Measurements from ENCODE around the gene TSLP.

TSLP gene

DNA sequence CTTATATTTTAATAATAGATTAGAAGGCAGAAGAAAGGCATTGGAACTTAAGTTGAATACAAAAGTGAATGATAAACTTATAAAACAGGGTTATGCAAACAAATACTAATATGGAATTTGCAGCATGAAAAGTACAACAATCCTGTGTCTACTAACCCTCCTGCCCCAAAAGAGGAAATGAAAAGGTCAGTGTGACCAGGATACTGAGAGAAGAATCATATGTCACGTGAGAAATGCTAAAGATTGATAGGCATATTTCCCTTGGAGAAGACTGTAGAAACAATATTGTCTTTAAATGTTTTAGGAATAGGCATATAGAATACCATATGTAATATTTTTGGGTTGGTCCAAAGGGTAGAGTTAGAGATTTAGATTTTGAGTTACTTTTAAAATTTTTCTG lies 24.5 kb downstream of the TSLP start:
- no peak for DNase-seq (ENCODE audit: low read depth in 2 of 2)

DNA sequence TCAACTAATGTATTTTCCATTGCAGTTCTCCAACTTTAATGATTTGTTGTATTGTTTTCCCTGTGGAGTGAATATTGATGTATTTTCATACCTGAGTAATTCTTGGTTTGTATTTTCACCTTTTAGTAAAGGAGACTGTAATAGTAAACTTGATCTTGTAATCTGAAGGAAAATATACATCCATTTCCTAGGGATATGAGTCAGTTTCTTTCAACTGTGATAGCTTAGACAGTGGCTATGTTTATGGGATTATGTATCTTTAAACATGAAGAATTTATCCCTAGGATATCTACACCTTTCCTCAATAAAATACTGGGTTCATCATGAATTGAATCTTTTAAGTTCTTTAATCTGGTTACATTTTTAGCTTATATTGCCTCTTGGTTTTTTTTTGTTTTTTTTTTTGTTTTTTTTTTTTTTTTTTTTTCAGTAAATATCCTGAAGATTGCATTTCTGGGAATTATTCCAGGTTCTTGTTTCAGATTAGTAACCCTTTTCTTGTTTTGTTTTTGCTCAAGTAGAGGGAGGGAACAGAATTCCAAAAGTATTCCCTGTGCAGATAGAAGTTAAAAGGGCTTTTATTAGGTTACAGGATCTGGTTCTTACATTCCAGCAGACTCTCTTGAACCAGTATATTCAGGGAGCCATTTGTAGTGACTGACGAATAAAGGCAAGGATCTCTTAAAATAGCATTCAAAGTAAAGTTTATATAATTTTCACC lies 27.7 kb downstream of the TSLP start:
- DNase-seq (ENCODE audit: low read depth in 2 of 2): no peak

DNA sequence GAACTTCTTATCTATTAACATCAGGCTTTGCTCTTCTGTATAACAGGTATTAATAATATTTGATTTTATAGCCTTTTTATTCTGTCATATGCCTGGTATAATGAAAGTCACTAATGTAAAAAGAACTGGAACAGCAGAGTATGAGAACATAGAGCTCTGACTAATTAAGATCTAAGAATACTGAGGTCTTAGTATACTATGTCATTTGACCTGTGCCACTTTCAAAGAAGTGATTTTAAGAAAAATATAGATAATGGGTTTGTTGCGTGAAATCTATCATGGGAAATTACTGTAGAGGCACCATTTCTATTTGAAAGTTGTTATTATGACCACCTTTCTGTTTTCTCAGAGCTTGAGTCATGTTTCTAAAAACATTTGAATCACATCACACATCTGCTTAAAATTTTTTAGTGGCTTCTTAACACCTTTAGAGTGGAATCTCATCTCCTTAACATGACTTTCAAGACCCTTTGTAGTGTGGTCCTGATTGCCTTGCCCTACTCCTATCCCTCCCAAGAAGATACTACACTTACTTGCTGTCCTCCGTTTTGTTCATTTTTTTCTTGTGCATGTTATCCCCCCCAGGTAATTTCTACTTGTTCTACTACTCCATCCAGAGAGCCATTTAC lies 34.9 kb downstream of the TSLP start:
- DNase-seq (ENCODE audit: low read depth in 2 of 2): no peak

- no peak for DNase-seq (ENCODE audit: low read depth in 2 of 2)
Observed at GRCh38 chr5:111107371-111107770, 35.9 kb downstream of the TSLP start.

DNA sequence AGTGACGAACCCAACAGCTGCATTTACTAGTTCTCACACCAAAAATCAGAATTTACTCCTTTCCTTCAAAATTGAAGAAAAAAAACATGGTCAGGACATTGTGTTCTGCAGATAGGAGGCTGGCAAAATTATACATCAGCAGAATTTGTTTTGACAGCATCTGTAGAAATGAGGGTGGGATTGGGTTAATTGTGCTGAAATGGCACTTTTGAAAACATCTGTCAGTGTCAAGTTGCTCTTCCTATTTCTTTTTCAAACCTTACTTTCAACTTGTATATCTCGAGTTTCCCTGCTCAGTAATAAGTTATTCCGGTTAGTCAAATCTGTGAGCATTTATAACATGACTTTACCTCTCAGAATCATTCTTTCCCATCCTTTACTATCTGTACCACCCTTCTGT lies 40.4 kb downstream of the TSLP start:
- DNase-seq (ENCODE audit: low read depth in 2 of 2): no peak

- DNase-seq (ENCODE audit: low read depth in 2 of 2): no peak
Observed at GRCh38 chr5:111113678-111114077, 42.2 kb downstream of the TSLP start.

GRCh38 chr5:111115229-111115628 lies 43.7 kb downstream of the TSLP start:
- DNase-seq (ENCODE audit: low read depth in 2 of 2): no peak

GRCh38 chr5:111116550-111116949 lies 45.0 kb downstream of the TSLP start:
- DNase-seq (ENCODE audit: low read depth in 2 of 2): no peak

- no peak for DNase-seq (ENCODE audit: low read depth in 2 of 2)
Observed at GRCh38 chr5:111117136-111117535, 45.6 kb downstream of the TSLP start.

- no peak for DNase-seq (ENCODE audit: low read depth in 2 of 2)
Observed at GRCh38 chr5:111119221-111119620, 47.7 kb downstream of the TSLP start.

- DNase-seq (ENCODE audit: low read depth in 2 of 2): no peak
Observed at GRCh38 chr5:111119856-111120255, 48.3 kb downstream of the TSLP start.

GRCh38 chr5:111120911-111121310 lies 49.4 kb downstream of the TSLP start:
- no peak for DNase-seq (ENCODE audit: low read depth in 2 of 2)

DNA sequence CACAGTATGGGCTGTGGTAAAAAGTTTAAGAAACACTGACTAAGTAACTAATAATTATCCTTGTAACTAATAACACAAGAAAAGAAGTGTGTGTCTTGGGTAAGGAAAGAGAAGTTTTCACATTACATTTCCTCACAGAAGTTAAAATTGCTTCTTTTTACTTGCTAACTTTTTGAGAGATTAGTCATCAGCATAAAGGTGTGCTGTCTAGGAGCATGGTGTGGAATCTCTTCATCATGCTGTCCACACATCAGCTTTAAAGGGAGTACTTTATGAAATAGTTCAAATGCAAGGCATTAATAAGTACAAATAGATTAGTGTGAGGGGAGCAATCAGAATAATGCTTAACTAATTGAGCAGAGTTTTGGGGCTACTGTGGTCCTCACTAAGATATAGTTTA lies 50.4 kb downstream of the TSLP start:
- no peak for DNase-seq (ENCODE audit: low read depth in 2 of 2)

GRCh38 chr5:111122398-111122797 lies 50.9 kb downstream of the TSLP start:
- no peak for DNase-seq (ENCODE audit: low read depth in 2 of 2)

GRCh38 chr5:111124793-111125192 lies 53.3 kb downstream of the TSLP start:
- DNase-seq (ENCODE audit: low read depth in 2 of 2): no peak

DNA sequence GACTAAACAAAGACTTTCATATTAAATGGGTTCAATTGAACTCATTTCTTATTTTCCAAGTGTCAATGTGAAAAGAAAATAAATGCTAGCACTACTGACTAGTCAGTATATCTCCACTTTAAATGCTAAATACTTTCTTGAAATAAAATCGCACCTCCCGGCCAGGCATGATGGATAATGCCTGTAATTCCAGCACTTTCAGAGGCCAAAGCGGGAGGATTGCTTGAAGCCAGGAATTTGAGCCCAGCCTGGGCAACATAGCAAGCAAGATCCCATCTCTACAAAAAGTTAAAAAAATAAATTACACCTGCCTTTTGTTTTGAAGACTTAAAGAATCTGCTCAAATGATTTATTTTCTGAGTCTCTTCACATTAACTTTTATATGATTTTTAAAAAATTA lies 55.4 kb downstream of the TSLP start:
- no peak for DNase-seq (ENCODE audit: low read depth in 2 of 2)

All from stimulated activated CD8-positive, alpha-beta memory T cell treated with anti-CD3 and anti-CD28 coated beads, Interleukin-15, amount 100 ng/mL, for 48 hours (primary cell).